ENCODE data around the gene CARD18.
"Not testable (repeated sequence)": the region's sequence is repeated elsewhere in the genome, so short reads cannot be mapped to it uniquely, and the experiment has no call there.

Gene CARD18

DNA sequence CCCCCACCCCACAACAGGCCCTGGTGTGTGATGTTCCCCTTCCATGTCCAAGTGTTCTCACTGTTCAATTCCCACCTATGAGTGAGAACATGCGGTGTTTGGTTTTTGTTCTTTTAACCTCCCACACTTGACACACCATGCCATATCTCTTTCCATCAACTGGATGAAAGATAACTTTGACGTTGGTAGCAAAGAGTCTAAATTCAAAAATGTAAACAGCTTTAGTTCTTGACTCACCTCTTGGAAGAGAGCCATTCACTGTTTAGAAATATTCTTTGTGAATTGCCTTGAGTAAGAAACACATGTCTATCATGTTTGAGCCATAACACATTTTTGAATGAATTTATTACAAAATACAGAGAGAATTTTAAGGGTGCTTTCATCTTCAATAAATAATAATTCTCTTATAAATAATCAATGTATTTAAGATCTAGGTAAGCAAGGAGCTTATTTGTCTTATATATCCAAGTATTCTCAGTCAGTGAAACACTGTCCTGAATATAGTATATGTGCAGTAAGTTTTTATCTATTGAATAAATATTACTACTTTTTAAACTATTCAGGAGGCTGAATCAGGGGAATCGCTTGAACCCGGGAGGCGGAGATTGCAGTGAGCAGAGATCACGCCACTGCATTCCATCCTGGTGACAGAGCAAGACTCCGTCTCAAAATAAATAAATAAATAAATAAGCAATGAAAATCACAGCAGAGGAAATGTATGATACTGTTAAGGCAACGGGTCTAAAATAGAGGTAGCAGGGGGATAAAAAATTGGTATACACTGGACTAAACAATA lies 6.7 kb downstream of the CARD18 start:
- DNase-seq, result no peak

DNA sequence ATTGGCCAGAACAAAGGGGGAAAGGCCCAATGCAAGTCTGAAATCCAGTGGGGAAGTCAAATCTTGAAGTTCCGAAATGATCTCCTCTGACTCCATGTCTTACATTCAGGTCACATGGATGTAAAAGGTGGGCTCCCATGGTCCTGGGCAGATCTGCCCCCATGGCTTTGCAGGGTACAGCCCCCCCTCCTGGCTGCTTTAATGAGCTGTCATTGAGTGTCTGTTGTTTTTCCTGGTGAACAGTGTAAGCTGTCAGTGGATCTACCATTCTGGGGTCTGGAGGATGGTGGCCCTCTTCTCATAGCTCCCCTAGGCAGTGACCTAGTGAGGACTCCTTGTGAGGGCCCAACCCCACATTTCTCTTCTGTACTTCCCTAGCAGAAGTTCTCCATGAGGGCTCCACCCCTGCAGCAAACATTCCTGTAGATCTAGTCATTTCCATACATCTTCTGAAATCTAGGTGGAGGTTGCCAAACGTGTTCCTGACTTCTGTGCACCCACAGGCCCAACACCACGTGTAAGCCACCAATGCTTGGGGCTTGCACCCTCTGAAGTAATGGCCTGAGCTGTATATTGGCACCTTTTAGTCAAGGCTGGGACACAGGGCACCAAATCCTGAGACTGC lies 9.3 kb downstream of the CARD18 start:
- DNase-seq, result peak; percentile 9

DNA sequence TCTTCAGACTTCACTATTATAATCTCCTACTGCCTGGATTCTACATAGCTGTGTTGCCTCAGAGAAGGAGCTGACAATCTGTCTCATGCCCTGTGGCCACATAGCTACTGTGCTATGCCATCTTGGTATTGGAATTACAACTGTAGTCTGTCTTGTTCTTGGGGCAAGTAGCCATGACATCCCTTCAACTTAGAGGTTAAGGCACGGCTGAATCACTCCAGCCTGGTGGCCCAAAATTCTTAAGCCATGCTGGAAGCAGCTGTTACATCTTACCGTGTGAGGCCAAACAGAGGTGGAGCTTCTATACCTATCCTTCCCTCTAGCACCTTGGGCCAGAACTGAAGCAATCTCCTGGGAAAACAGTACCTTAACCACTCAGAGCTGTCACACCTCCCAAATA lies 14.8 kb downstream of the CARD18 start:
- DNase-seq, result no peak

- no peak for DNase-seq
These were observed 28.2 kb downstream of the CARD18 start for GRCh38 chr11:105111145-105111944.

- DNase-seq, result no peak
These were observed 28.9 kb downstream of the CARD18 start for GRCh38 chr11:105110688-105111030.

DNA sequence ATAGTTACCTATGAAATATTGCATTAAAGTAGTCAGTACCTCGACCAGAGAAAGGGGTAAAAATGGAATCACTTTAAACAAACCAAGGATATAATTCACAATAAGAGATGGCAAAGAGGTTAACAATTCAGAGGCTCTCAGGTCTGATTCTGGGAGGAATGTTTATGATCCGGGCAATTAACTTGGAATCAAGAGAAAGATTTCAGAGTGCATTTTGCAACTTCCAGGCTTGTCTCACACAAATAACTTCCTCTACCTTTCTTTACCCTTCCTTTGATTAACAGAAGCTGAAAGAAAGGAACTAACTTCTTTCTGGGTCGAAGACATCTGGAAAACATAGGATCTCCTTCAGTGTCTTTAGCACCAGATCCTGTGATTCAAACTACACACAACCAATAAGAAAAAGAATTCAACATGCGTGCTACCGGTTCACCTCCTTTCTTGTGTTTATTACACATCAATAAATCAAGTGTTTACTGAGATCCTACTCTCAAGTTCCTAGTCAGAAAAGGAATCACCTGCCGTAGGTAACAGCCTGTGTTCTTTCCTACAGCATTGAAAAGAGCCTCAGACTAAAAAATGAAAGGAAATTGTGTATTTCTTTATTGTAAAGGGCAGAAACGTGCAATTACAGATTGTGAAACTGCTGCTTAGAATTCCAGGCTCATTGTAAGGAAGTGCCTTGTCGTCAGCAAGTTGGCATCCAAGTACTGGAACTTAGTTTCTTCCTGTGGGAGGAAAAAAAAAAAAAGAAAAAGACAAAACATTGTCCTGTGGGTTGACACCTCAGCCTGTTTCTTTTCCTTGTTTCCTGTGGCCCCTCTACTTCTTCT lies 29.5 kb downstream of the CARD18 start:
- DNase-seq, result no peak

GRCh38 chr11:105109321-105109720 lies 30.2 kb downstream of the CARD18 start:
- no peak for DNase-seq

- DNase-seq, result no peak
These were observed 31.3 kb downstream of the CARD18 start for GRCh38 chr11:105108247-105108646.

- not testable (repeated sequence) for DNase-seq
These were observed 32.2 kb downstream of the CARD18 start for GRCh38 chr11:105107226-105107825.

DNA sequence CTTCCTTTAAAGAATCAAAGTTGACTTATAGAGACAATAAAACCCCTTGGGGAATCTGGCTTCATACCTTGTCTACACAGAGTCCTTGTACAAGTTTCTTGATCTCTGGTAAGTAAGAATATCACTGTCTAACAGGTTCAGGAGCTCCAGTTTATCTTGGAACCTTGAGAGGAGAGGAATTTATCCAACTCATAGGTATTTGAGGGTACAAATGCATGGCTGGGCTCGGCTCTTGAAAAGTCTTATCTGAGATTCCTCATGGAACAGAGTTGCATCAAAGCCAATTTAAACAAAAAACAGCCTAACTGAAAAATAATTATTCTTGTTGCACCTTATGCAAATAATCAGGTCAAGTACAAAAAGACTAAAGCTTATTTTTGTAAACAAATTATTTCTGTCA lies 33.4 kb downstream of the CARD18 start:
- no peak for DNase-seq

DNA sequence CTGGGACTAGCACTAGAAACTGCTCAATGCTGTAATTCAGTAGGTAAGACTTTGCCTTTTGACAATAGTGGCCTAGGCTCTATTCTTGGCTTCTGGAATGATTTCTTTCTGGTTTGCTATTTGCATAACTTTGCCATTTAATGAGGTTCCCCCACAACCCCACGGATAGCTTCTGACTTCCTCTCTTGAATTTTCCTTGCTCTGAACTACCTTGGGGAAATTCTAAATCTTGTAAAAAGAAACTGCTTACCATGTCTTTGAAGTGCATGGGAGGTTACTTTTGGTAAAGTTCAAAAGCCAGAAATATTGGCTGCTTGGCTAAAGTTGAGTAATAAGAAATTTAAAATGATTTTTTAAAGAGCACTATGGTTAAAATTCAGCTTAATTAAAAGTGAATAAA lies 35.3 kb downstream of the CARD18 start:
- no peak for DNase-seq

DNA sequence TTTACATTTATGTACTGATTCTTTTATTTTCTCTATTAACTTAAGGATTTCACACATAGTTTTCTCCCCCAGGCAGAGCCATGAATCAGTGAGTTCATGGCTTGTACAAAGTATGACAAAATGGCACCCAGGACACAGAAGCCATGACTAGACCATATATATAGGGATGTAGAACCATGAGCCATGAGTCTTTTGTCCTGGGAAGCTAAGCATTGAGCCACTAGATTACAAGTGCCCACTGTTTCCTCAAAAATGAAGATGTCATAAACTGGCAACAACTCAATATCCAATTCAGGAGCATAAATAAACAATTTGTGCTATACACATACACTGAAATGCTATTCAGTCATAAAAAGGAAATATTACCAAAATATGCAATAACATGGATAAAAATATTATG lies 36.2 kb downstream of the CARD18 start:
- DNase-seq, result no peak

DNA sequence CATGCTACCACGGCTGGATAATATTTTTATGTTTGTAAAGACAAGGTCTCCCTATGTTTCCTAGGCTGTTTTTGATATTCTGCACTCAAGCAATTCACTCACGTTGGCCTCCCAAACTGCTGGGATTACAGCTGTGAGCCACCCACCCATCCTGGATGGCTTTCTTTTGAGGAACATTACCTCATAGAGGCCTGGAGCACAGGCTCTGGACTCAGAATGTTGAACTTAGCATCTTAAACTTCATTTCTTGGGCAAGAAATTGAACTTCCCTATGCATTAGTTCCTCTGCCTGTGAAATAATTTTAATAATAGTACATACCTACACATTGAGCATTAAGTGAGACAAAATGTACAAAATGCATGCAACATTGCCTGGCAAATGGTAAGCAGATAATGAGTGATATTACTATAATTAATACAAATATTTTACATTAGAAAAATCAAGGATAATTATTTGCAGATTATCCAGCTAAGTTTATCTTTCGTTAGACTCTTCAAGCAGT lies 37.4 kb downstream of the CARD18 start:
- not testable (repeated sequence) for DNase-seq

GRCh38 chr11:105100981-105101630 lies 38.5 kb downstream of the CARD18 start:
- no peak for DNase-seq

DNA sequence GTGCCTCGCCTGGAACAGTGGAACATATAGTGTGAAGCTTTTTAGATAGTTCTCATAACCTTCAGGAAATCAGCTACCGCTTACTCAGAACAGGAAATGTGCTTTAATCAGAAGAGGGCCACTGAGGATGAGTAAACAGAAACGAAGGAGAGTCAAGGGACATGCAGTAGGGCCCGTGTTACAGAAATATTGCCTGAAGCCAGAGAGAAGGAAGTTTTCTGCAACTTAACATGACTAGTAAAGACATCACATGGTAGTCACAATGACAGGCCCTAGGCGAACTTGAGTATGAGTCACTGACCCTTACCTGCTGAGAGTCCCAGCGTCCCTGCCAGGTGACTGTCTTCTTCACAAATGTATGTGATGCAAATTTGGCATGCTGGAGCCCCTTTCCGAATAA lies 39.4 kb downstream of the CARD18 start:
- DNase-seq, result peak; percentile 42

- peak; percentile 25 for DNase-seq
These were observed 40.0 kb downstream of the CARD18 start for GRCh38 chr11:105099594-105099993.

DNA sequence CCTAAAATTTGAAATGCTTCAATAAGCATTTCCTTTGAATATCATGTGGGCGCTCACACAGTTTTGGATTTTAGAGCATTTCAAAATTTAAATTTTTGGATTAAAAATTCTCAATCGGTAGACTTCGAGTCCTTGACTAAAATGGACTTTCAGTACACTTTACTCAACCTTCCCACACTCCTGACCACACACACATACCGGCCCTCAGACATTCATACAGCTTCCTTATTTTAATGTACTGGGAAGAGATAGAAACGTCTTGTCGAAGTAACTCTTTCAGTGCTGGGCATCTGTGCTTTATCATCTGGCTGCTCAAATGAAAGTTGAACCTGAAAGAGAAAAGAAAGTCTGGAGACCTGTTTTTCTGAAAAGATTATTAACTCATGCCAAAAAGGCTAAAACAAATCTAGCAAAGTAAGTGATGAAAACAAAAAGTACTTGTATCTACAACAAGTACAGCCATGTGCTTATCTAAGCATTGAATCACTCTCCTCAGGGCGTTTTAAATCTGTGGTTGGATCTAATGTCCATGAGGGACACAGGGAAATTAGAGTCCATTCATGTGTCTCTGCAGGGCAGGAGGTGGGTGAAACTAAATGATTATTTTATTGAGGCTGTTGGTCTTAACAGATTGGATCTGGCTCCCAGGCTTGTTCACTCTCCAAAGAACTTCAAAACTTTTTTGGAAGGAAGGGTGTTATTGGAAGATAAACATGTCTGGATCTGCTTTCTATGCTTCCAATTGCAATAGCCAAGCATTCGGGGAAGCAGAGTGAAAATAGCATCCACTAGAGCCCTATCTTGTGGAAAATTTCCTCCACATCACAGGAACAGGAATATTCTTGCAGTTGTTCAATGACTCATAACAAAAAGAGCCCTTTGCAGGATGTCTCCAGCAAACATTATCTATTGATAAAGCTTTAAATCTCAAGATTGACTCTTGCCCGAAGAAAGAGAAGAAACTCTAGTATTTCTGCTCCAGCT lies 47.0 kb downstream of the CARD18 start:
- DNase-seq, result no peak

Data from CD4-positive, alpha-beta T cell treated with Interleukin-12 subunit alpha and Interleukin-12 subunit beta, for 1 hour (primary cell).